Tibial nerve (tissue), 4 donors: Measurements from ENCODE around the gene MCF2L2.

Experiments
- EP300 ChIP-seq, 2 donors: sonication (generic); formaldehyde crosslinking; IDR thresholded peaks; one replicate each; pipeline ENCODE4 v1.6.1; 2017; ENCODE audit warnings: antibody characterized with exemption in 2 of 2, mild to moderate bottlenecking in 1 of 2
- POLR2A ChIP-seq, 2 donors: fragments of 450-650 bp; IDR thresholded peaks; one replicate each; pipeline ENCODE4 v1.6.1; 2017; ENCODE audit warnings: antibody characterized with exemption in 2 of 2, mild to moderate bottlenecking in 2 of 2, moderate library complexity in 2 of 2
- TF ChIP-seq, protein P1 (sequence below), 5 experiments: fragments of 200-600 bp in 3 of 5; fragments of 450-650 bp in 2 of 5; sonication (generic) in 3 of 5; IDR thresholded peaks; one replicate each; pipeline ENCODE4 v1.5.1; 2016 to 2019; ENCODE audit warnings: antibody characterized with exemption in 5 of 5, mild to moderate bottlenecking in 3 of 5, moderate library complexity in 2 of 5

- TF ChIP-seq, protein P1, sequence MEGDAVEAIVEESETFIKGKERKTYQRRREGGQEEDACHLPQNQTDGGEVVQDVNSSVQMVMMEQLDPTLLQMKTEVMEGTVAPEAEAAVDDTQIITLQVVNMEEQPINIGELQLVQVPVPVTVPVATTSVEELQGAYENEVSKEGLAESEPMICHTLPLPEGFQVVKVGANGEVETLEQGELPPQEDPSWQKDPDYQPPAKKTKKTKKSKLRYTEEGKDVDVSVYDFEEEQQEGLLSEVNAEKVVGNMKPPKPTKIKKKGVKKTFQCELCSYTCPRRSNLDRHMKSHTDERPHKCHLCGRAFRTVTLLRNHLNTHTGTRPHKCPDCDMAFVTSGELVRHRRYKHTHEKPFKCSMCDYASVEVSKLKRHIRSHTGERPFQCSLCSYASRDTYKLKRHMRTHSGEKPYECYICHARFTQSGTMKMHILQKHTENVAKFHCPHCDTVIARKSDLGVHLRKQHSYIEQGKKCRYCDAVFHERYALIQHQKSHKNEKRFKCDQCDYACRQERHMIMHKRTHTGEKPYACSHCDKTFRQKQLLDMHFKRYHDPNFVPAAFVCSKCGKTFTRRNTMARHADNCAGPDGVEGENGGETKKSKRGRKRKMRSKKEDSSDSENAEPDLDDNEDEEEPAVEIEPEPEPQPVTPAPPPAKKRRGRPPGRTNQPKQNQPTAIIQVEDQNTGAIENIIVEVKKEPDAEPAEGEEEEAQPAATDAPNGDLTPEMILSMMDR (IDR thresholded peaks at IDR 0.05): no peak
- TF ChIP-seq EP300 (IDR thresholded peaks at IDR 0.05) (no peak), POLR2A (IDR thresholded peaks at IDR 0.05) (no peak)
Measured at GRCh38 chr3:183313764-183314163, 114.7 kb downstream of the MCF2L2 start.
